ENCODE results near the gene PDE7B.

Gene PDE7B

DNA sequence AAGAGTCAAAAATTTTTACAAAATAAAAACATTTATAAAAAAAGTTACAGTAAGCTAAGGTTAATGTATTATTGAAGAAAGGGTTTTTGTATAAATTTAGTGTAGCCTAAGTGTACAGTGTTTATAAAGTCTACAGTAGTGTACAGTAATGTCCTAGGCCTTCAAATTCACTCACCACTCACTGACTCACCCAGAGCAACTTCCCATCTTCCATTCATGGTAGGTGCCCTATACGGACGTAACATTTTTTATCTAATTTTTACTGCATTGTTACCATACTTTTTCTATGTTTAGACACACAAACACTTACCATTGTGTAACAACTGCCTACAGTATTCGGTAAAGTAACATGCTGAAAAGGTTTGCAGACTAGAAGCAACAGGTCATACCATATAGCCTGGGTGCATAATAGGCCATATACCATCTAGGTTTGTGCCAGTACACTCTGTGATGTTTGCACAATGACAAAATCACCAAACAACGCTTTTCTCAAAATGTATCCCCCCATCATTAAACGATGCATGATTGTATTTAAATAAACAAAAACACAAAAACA lies 392.6 kb downstream of the PDE7B start:
- Histone ChIP-seq H3K36me3 (ENCODE audit: control insufficient read depth, insufficient read depth, low read length) (peaks cover 4% of the 10 kb centered on the region), H3K27me3 (replicated peaks; ENCODE audit: control insufficient read depth, insufficient read depth, low read length) (no peaks in the 10 kb centered on the region), H3K4me3 (replicated peaks; ENCODE audit: low read depth, low read length) (no peak overlapping the region)
- DNase-seq (ENCODE audit: extremely low read depth, insufficient read length) = no peak
- TF ChIP-seq, protein P1, sequence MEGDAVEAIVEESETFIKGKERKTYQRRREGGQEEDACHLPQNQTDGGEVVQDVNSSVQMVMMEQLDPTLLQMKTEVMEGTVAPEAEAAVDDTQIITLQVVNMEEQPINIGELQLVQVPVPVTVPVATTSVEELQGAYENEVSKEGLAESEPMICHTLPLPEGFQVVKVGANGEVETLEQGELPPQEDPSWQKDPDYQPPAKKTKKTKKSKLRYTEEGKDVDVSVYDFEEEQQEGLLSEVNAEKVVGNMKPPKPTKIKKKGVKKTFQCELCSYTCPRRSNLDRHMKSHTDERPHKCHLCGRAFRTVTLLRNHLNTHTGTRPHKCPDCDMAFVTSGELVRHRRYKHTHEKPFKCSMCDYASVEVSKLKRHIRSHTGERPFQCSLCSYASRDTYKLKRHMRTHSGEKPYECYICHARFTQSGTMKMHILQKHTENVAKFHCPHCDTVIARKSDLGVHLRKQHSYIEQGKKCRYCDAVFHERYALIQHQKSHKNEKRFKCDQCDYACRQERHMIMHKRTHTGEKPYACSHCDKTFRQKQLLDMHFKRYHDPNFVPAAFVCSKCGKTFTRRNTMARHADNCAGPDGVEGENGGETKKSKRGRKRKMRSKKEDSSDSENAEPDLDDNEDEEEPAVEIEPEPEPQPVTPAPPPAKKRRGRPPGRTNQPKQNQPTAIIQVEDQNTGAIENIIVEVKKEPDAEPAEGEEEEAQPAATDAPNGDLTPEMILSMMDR (IDR thresholded peaks at IDR 0.05; ENCODE audit: insufficient read depth, low read length, poor library complexity, severe bottlenecking) = no peak

All from GM06990 (cell line).